ENCODE measurements around the gene FAM118A.

FAM118A gene

DNA sequence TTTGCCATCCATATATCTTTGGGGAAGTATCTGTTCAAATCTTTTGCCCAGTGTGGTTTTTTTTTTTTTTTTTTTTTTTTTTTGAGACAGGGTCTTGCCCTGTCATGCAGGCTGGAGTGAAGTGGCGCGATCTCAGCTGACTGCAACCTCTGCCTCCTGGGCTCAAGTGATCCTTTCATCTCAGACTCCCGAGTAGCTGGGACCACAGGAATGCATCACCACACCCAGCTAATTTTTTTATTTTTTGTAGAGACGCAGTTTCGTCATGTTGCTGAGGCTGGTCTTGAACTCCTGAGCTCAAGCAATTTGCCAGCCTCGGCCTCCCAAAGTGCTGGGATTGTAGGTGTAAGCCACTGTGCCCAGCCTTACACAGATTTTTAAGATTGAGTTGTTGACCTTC is 4.8 kb upstream of the FAM118A start:
- TF ChIP-seq, protein P1, sequence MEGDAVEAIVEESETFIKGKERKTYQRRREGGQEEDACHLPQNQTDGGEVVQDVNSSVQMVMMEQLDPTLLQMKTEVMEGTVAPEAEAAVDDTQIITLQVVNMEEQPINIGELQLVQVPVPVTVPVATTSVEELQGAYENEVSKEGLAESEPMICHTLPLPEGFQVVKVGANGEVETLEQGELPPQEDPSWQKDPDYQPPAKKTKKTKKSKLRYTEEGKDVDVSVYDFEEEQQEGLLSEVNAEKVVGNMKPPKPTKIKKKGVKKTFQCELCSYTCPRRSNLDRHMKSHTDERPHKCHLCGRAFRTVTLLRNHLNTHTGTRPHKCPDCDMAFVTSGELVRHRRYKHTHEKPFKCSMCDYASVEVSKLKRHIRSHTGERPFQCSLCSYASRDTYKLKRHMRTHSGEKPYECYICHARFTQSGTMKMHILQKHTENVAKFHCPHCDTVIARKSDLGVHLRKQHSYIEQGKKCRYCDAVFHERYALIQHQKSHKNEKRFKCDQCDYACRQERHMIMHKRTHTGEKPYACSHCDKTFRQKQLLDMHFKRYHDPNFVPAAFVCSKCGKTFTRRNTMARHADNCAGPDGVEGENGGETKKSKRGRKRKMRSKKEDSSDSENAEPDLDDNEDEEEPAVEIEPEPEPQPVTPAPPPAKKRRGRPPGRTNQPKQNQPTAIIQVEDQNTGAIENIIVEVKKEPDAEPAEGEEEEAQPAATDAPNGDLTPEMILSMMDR (IDR thresholded peaks at IDR 0.05; ENCODE audit: insufficient read depth, low read depth, low read length, missing control alignments) = no peak
- no peak for DNase-seq (ENCODE audit: low read depth)
- no peak overlapping the region for H3K4me3 ChIP-seq (ENCODE audit: low read depth, low read length)

DNA sequence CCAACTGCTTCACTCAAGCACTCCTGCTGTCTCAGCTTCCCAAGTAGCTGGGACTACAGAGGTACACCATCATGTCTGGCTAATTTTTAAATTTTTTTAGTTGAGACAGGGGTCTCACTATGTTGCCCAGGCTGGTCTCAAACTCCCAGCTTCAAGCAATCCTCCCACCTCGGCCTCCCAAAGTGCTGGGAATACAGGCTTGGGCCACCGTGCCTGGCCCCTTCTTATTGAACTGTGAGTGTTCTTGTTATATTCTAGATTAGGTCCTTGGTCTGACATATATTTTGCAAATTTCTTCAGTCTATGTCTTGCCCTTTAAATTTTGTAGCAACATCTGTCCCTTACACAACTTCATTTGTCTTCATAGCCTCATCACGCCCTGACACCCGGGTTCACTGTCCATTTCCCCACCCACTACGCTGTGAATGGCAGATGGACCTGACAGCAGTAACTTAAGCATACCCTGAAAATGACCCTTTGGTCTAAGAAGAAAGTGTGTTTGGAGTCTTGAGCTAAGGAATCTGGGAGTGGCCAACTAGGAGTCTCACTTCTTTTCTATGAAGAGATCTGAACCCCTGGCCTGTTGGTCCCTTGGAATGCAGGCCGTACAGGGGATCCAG is 4.2 kb upstream of the FAM118A start:
- no peak overlapping the region for H3K4me3 ChIP-seq (ENCODE audit: low read depth, low read length)
- no peak for DNase-seq (ENCODE audit: low read depth)
- TF ChIP-seq, protein P1 (IDR thresholded peaks at IDR 0.05; ENCODE audit: insufficient read depth, low read depth, low read length, missing control alignments) = no peak

DNA sequence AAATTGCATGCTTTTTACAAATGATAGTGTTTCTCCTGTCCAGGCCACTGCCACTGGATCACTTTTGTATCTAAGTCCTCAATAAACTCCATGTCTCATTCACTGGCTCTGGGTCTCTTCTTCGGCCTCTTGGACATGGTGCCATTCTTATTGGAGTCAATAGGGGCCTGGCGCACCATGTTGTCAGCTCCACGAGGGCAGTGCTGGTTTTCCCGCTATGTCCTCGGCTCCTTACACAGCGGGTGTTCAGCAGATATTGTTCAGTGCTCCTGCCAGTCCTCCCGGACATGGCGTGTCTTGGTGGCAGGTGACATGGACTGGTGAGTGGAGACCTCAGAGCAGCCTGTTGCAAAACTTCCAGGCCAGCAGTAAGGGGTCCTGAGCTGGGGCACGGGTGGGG is 3.6 kb upstream of the FAM118A start:
- H3K4me3 ChIP-seq (ENCODE audit: low read depth, low read length) = no peak overlapping the region
- TF ChIP-seq, protein P1 (IDR thresholded peaks at IDR 0.05; ENCODE audit: insufficient read depth, low read depth, low read length, missing control alignments) = no peak
- no peak for DNase-seq (ENCODE audit: low read depth)

DNA sequence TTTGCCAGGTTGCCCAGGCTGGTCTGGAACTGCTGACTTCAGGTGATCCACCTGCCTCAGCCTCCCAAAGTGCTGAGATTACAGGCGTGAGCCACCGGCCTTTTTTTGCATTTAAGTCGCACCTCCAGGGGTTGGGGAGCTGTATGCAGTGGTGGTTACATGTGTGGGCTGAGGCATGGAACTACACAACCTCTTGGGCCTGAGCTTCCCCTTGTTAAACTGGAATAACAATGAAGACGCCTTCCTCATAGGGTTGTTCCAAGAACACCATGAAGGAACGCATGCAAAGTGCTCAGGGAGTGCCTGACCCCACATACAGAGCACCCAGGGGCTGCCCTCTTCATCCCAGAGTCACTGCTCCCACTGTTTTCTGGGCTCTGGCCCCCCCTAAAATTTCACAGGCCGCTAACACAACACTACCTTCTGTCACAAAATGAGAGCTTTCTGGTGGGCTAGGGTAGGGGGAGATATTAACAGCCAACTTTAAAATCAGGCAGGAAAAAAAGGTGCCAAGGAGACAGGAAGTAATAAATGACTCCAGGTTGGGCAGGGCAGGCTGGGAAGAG is 1.3 kb upstream of the FAM118A start:
- TF ChIP-seq, protein P1 (IDR thresholded peaks at IDR 0.05; ENCODE audit: insufficient read depth, low read depth, low read length, missing control alignments) = no peak
- peak overlapping the region; percentile 78; the same call in 1 of the 2 replicates for H3K4me3 ChIP-seq (ENCODE audit: low read depth, low read length)
- no peak for DNase-seq (ENCODE audit: low read depth)

DNA sequence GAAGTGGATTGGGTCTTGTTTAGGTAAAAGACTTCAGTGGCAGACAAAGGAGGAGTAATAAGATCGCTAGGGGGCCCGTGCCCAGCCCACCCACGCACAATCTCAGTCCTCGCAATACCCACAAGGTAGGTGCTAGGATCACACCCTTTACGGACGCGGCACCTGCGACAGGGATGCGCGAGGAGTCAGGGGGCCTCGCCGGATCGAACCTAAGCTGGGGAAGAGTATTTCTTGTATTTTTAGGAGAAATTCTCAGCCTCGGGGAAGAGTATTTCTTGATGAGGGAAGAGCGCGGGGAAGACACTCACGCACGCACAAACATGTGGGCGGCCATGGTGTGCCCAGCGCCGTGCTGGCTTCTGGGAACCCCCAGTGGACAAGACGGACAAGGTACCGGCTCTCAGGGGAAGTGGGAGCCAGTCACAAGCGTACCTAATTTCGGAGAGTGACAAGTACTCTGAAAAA is 745 bp upstream of the FAM118A start:
- TF ChIP-seq, protein P1 (IDR thresholded peaks at IDR 0.05; ENCODE audit: insufficient read depth, low read depth, low read length, missing control alignments) = no peak

DNA sequence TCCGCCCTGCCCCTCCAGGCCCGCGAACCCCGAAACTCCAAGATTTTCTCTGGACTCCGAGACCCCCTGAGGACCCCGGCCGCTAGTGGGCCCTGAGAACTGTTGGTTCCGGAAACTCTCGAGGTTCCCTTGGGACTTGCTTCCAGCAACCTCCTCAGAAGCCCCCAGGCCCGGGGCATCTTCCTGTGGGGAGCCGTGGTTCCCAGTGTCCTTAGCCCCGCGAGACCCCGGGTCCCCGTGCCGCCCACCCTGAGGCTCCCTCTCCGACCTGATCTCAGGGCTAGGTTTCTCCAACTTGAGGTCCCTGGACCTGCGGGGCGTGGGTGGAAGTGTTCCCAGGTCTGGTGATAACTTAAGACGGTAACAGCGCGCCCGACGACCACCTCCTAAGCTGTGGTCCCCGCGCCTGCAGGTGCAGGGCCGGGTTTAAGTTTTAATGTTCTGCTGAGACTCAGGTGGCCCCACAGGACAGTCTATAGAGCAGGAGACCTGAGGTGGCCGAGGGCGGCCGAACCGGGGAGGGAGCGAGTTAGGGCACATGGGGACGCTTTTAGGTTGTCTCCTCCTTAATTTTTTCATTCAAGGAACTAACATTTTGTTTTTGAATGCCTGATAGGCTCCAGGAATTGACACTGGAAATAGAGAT is 720 bp downstream of the FAM118A start:
- TF ChIP-seq, protein P1 (IDR thresholded peaks at IDR 0.05; ENCODE audit: insufficient read depth, low read depth, low read length, missing control alignments) = no peak
- DNase-seq (ENCODE audit: low read depth) = no peak
- peak overlapping the region; percentile 97 for H3K4me3 ChIP-seq (ENCODE audit: low read depth, low read length)

More for the DNA sequence above, 745 bp upstream of the FAM118A start:
- H3K4me3 ChIP-seq (ENCODE audit: low read depth, low read length) = peak overlapping the region; percentile 78
- DNase-seq (ENCODE audit: low read depth) = peak; percentile 21
